Loucy (cell line): ENCODE data around the gene ARHGEF39.

ENCODE experiments used
- H2AFZ ChIP-seq: fragments of 200-600 bp; sonication (generic); 2 replicates; pipeline ENCODE4 v1.6.0; 2016; ENCODE audit warnings: antibody characterized with exemption, mild to moderate bottlenecking, low read length, moderate library complexity
- H3F3A ChIP-seq: fragments of 200-600 bp; 2 replicates; pipeline ENCODE4 v1.6.0; 2016; ENCODE audit warnings: antibody characterized with exemption, low read depth, mild to moderate bottlenecking
- H3K27me3 ChIP-seq: fragments of 200-600 bp; sonication (generic); 2 replicates; pipeline ENCODE4 v1.6.1; 2014; ENCODE audit warnings: low read length, mild to moderate bottlenecking; ENCODE audit not compliant: insufficient read depth, poor library complexity, severe bottlenecking
- H3K36me3 ChIP-seq: fragments of 200-600 bp; sonication (generic); 2 replicates; pipeline ENCODE4 v1.6.1; 2016; ENCODE audit warnings: low read length; ENCODE audit not compliant: insufficient read depth
- H3K4me1 ChIP-seq: fragments of 200-600 bp; sonication (generic); 2 replicates; pipeline ENCODE4 v1.5.1; 2014; ENCODE audit warnings: low read length, mild to moderate bottlenecking; ENCODE audit not compliant: insufficient read depth, poor library complexity, severe bottlenecking
- H3K4me2 ChIP-seq: fragments of 200-600 bp; sonication (generic); 2 replicates; pipeline ENCODE4 v1.6.0; 2014; ENCODE audit warnings: antibody characterized with exemption, low read length, low read depth, mild to moderate bottlenecking; ENCODE audit not compliant: poor library complexity, severe bottlenecking
- H3K4me3 ChIP-seq: fragments of 200-600 bp; sonication (generic); 2 replicates; pipeline ENCODE4 v1.5.1; 2014; ENCODE audit warnings: low read length, mild to moderate bottlenecking, mixed read lengths; ENCODE audit not compliant: poor library complexity, severe bottlenecking
- H3K79me2 ChIP-seq: fragments of 200-600 bp; sonication (generic); 2 replicates; pipeline ENCODE4 v1.6.1; 2014; ENCODE audit warnings: low read length; ENCODE audit not compliant: insufficient read depth
- H3K9ac ChIP-seq: fragments of 200-600 bp; sonication (generic); 2 replicates; pipeline ENCODE4 v1.6.0; 2014; ENCODE audit warnings: mild to moderate bottlenecking, low read depth, low read length, moderate library complexity; ENCODE audit not compliant: poor library complexity, severe bottlenecking
- H3K9me2 ChIP-seq: fragments of 200-600 bp; sonication (generic); replicated peaks from 2 replicates; pipeline ENCODE4 v1.6.1; 2016; ENCODE audit warnings: low read depth, low read length, mixed read lengths
- H3K9me3 ChIP-seq: fragments of 200-600 bp; sonication (generic); 2 replicates; pipeline ENCODE4 v1.6.1; 2014; ENCODE audit warnings: mild to moderate bottlenecking, antibody characterized with exemption, low read length, low read depth; ENCODE audit not compliant: insufficient read depth
- H4K20me1 ChIP-seq: fragments of 200-600 bp; sonication (generic); 2 replicates; pipeline ENCODE4 v1.6.0; 2014; ENCODE audit warnings: antibody characterized with exemption, low read length, mild to moderate bottlenecking; ENCODE audit not compliant: insufficient read depth, poor library complexity, severe bottlenecking
- EZH2phosphoT487 ChIP-seq: fragments of 200-600 bp; IDR thresholded peaks from 2 replicates; pipeline ENCODE4 v1.6.1; 2018; ENCODE audit warnings: antibody characterized with exemption, mild to moderate bottlenecking, moderate library complexity, borderline replicate concordance
- TF ChIP-seq, protein P1 (sequence below): fragments of 200-600 bp; sonication (generic); conservative IDR thresholded peaks from 2 replicates; pipeline ENCODE4 v1.5.1; 2014; ENCODE audit warnings: mild to moderate bottlenecking, antibody characterized with exemption, low read length

ARHGEF39 gene

GRCh38 chr9:35636135-35636876 lies 28.7 kb downstream of the ARHGEF39 start:
- no peaks in the 10 kb centered on the region for H3K9me2 ChIP-seq
- no peak for TF ChIP-seq EZH2phosphoT487
- no peaks in the 10 kb centered on the region for H3K79me2 ChIP-seq
- peak overlapping the region; percentile 71 for H2AFZ ChIP-seq
- no peaks in the 10 kb centered on the region for H3K27me3 ChIP-seq
- H3K4me3 ChIP-seq: peak overlapping the region; percentile 43
- H3K4me1 ChIP-seq: peaks cover 39% of the 10 kb centered on the region
- no peaks in the 10 kb centered on the region for H4K20me1 ChIP-seq
- peak overlapping the region; percentile 60 for H3K4me2 ChIP-seq
- H3K36me3 ChIP-seq: no peaks in the 10 kb centered on the region
- H3K9ac ChIP-seq: peak overlapping the region; percentile 50
- no peaks in the 10 kb centered on the region for H3F3A ChIP-seq
- H3K9me3 ChIP-seq: no peaks in the 10 kb centered on the region

- Histone ChIP-seq H3K4me1 (peaks cover 39% of the 10 kb centered on the region), H3K4me3 (peak overlapping the region; percentile 43), H3F3A (no peaks in the 10 kb centered on the region), H4K20me1 (no peaks in the 10 kb centered on the region), H3K9me3 (no peaks in the 10 kb centered on the region), H3K9me2 (no peaks in the 10 kb centered on the region), H3K79me2 (no peaks in the 10 kb centered on the region), H3K36me3 (no peaks in the 10 kb centered on the region), H3K27me3 (no peaks in the 10 kb centered on the region), H3K4me2 (peak overlapping the region; percentile 60), H2AFZ (peak overlapping the region; percentile 71), H3K9ac (peak overlapping the region; percentile 50)
- TF ChIP-seq EZH2phosphoT487: no peak
- TF ChIP-seq, protein P1, sequence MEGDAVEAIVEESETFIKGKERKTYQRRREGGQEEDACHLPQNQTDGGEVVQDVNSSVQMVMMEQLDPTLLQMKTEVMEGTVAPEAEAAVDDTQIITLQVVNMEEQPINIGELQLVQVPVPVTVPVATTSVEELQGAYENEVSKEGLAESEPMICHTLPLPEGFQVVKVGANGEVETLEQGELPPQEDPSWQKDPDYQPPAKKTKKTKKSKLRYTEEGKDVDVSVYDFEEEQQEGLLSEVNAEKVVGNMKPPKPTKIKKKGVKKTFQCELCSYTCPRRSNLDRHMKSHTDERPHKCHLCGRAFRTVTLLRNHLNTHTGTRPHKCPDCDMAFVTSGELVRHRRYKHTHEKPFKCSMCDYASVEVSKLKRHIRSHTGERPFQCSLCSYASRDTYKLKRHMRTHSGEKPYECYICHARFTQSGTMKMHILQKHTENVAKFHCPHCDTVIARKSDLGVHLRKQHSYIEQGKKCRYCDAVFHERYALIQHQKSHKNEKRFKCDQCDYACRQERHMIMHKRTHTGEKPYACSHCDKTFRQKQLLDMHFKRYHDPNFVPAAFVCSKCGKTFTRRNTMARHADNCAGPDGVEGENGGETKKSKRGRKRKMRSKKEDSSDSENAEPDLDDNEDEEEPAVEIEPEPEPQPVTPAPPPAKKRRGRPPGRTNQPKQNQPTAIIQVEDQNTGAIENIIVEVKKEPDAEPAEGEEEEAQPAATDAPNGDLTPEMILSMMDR: no peak
Observed at GRCh38 chr9:35635730-35636129, 29.3 kb downstream of the ARHGEF39 start.

DNA sequence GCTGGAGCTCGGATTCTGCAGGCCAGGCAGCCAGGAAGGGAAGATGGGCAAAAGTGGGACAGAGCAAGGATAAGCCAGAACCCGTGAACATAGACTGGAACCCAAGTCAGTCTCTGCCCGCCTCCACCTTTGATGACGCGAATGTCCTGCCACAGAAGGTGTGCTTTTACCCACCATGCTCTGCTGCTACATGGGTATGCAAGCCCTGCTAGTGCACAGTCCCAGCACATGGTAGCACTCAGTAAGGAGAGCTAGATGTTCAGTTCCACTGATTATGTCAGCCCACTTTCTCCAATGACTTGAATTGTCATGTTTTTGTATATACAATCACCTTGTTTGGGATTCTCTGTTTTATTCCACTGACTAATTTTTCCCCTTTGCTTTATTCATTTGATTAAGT lies 35.4 kb downstream of the ARHGEF39 start:
- Histone ChIP-seq H3K4me3 (no peak overlapping the region), H3K27me3 (no peaks in the 10 kb centered on the region), H3F3A (no peaks in the 10 kb centered on the region), H3K4me2 (no peak overlapping the region), H3K4me1 (peaks cover 7% of the 10 kb centered on the region), H3K9me3 (no peaks in the 10 kb centered on the region), H2AFZ (no peak overlapping the region; the same call in 1 of the 2 replicates), H3K9me2 (no peaks in the 10 kb centered on the region), H4K20me1 (no peaks in the 10 kb centered on the region), H3K79me2 (no peaks in the 10 kb centered on the region), H3K9ac (no peak overlapping the region), H3K36me3 (no peaks in the 10 kb centered on the region)
- TF ChIP-seq, protein P1: no peak
- TF ChIP-seq EZH2phosphoT487: no peak
